ELF-1 (cell line): ENCODE data around the gene DACT1.

ENCODE experiments used
- DNase-seq: peaks from one replicate; pipeline ENCODE4 v3.0.0-alpha.2; 2016; ENCODE audit warnings: low read depth, low spot score

The DACT1 gene

DNA sequence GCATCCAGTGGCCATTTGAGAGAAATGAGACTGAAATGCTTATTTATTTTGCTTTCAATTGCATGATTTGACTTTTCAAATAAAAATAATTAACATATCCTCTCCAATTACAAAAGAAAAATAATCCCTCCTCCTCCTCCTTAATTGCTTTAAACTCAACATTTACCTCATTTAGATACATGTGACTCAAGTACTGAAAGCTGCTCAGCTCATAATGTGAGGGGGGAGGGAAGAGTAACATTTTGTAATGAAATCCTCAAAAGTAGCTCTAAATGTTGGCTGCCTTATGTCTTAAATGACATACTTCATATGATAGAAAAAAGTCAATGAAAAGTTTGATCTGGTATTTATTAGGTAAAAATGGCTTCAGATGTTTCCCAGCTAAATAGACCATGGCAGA is 29.0 kb downstream of the DACT1 start:
- no peak for DNase-seq

GRCh38 chr14:58667900-58668299 is 30.1 kb downstream of the DACT1 start:
- no peak for DNase-seq

GRCh38 chr14:58668848-58669480 is 31.2 kb downstream of the DACT1 start:
- peak; percentile 28 for DNase-seq

DNA sequence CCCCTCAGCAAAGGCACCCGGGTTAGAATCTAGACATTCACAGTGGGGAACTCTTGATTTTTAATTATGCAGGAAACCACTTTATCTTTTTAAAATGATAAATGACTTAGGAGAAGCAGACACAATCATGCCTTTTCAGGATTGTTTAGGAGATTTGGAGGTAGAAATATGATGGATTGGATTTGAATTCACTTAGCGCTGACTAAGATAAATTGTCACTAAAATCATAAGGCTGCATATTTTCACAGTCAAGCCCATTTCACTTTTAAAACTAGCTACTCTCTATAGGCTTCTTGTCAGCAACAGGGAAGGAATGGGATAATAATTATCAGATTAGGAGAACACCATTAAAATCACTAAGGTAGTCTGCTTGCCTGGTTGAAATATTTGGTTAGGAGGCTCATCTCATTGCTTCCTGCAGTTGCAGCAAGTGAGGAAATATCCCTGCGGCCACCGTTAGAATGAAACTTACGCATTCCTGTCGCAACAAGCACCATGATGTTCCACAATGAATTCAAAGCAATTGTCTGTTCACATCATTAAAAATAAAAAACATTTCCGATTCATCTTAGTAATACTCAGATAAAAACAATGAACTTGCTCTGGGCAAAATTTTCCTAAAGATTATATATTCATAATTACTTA is 31.9 kb downstream of the DACT1 start:
- DNase-seq, result no peak

GRCh38 chr14:58671024-58671423 is 33.3 kb downstream of the DACT1 start:
- DNase-seq, result no peak

- no peak for DNase-seq
Observed at GRCh38 chr14:58671436-58671835, 33.7 kb downstream of the DACT1 start.

DNA sequence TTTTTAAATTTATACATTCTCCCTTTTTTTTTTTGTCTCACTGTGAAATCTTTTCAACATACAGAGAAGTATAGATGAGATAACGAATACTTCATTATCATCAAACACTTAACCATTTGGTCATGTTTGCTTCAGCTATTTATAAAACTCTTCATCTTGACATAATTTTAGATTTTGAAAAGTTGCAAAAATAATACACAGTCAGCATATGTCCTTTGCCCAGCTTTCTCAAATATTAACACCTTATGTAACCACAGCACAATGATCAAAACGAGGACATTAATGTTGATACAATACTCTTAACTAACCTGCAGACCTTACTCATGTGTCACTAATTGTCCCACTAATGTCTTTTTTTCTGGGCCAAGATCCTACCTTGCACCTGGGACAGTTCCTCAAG is 36.0 kb downstream of the DACT1 start:
- DNase-seq, result no peak

DNA sequence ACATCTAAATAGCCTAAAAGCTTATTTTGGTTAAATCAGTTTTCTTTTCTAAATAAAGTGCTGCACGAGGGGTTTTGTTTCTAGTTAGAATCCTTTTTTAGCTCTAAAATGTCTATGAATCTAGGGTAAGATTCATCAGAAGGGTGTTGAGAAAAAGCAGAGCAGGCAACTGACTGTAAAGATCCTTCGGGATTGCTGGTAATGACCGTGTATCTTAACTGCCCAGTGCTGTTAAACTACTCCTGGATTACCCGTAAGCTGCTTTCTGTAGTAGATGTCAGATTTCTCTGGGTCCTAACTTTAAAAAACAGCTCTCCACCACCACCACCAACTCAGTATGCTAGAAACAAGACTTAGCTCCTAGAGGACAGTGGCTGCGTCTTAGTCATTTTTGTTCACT is 39.2 kb downstream of the DACT1 start:
- no peak for DNase-seq

- DNase-seq, result no peak
Observed at GRCh38 chr14:58677517-58677916, 39.8 kb downstream of the DACT1 start.

DNA sequence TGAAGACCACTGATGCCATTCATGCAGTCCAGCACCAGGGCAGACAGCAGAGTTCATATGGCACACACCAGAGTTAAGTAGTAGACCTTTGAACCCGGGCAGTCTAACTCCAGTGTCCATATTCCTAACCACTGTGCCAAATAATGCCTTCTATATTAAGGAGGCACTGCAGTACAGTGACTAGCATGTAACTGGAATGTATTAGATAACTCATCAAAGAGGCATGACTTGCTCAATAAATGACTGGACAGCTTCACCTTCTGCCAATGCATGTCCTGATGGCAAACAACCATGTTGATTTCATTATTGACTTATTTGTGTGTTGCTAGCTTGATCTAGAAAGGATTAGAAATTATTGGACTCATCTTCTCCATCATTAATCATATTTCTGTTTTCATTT is 40.2 kb downstream of the DACT1 start:
- no peak for DNase-seq

DNA sequence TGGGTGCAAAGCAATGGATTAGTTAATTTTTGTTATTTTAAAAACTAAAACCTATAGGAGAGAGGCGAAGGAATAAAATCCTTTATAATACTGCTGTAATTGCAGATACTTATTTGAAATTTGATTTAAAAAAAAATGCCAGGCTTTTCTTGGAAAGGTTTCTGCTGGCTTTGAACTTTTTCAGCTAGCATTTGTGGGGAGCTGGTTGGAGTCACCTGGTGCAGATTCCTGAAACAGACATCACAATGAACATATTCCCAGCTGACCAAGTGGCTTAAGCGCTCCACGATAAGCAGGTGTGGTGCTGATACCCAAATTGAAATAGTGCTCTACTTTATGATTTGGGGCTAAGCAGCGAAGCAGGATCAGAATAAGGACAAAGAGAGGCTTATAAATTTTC is 42.9 kb downstream of the DACT1 start:
- DNase-seq, result no peak

- no peak for DNase-seq
Observed at GRCh38 chr14:58687232-58687795, 49.6 kb downstream of the DACT1 start.

DNA sequence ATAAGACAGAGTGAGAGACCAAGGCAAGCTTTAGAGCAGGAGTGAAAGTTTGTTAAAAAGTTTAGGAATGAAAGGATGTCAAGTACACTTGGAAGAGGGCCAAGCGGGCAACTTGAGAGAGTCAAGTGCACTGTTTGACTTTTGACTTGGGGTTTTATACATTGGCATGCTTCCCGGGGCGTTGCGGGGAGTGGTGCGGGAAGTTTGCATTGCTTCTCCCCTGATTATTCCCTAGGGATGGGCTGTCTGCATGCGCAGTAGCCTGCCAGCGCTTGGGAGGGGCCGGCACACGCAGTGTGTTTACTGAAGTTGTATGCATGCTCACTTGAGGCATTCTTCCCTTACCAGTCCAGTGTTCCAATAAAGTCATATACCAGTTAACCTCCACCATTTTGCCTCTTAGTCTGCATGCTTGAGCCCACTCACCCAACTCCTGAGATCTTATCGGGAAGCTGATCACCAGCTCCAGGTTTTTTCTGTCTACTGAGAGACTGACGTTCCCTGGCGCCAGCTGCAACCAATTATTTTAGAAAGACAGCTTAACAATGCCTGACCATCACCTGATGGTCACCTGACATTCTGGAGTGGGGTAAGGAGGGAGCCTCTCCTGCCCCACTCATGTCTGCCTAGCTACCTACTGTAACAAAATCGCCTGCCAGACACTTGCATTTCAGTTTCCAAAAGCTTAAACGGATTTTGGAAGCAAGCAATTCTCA is 53.2 kb downstream of the DACT1 start:
- DNase-seq, result no peak

- no peak for DNase-seq
Observed at GRCh38 chr14:58693048-58693447, 55.3 kb downstream of the DACT1 start.

- DNase-seq, result no peak
Observed at GRCh38 chr14:58695514-58695913, 57.8 kb downstream of the DACT1 start.

- no peak for DNase-seq
Observed at GRCh38 chr14:58697266-58697929, 59.6 kb downstream of the DACT1 start.
